Testis (tissue), 3 donors: ENCODE data around the gene SIGLECL1. TPM values are rescaled to one million over a fixed set of nuclear protein-coding genes. Genes with fewer than 3 reads are reported as not detected.

Source experiments
- DNase-seq: peaks from one replicate; pipeline ENCODE4 v3.0.0-alpha.2; 2019
- H3K27ac ChIP-seq, 2 donors: fragments of 200-600 bp; sonication (generic); one replicate each; pipeline ENCODE4 v1.5.1; 2019
- H3K27me3 ChIP-seq: fragments of 200-600 bp; sonication (generic); one replicate; pipeline ENCODE4 v1.5.1; 2019
- H3K36me3 ChIP-seq: fragments of 200-600 bp; sonication (generic); one replicate; pipeline ENCODE4 v1.5.1; 2017; ENCODE audit warnings: low read depth; ENCODE audit errors: missing control alignments
- H3K4me1 ChIP-seq: fragments of 200-600 bp; sonication (generic); one replicate; pipeline ENCODE4 v1.5.1; 2019
- H3K4me3 ChIP-seq, 2 donors: fragments of 200-600 bp; sonication (generic); one replicate each; pipeline ENCODE4 v1.5.1; 2017 to 2019
- H3K9me3 ChIP-seq: fragments of 200-600 bp; sonication (generic); one replicate; pipeline ENCODE4 v1.5.1; 2017
- CTCF ChIP-seq, 3 experiments: fragments of 450-650 bp in 2 of 3; fragments of 200-600 bp in 1 of 3; sonication (generic) in 1 of 3; IDR thresholded peaks; one replicate each; pipeline ENCODE4 v1.5.1; 2016 to 2019; ENCODE audit warnings: antibody characterized with exemption in 3 of 3, mild to moderate bottlenecking in 2 of 3, moderate library complexity in 1 of 3
- POLR2A ChIP-seq: fragments of 450-650 bp; IDR thresholded peaks from one replicate; pipeline ENCODE4 v1.6.1; 2017; ENCODE audit warnings: antibody characterized with exemption, mild to moderate bottlenecking, moderate library complexity
- WGBS, 2 donors: methylation state at CpG; one replicate each; pipeline ENCODE4 v1.1.5; 2018; 5-methylcytosine and 5-hydroxymethylcytosine counted together
- intact Hi-C: fragments of 100-400 bp; cut with DNase I; formaldehyde crosslinking; loops from one replicate; pipeline ENCODE4 v1.15.1; 2023; ENCODE audit warnings: low total_unique reads
- polyA plus RNA-seq: library from polyadenylated mRNA; stranded (reverse); fragments of 350-450 nt; fragmentation: Illumina TruSeq; extraction: RNeasy Lipid Tissue Mini Kit (QIAGEN cat#74804); gene quantifications from one replicate; pipeline ENCODE4 v1.2.3, GENCODE V29; 2014; ENCODE audit warnings: low read depth, low replicate concordance; ENCODE audit not compliant: insufficient read depth
- total RNA-seq, 2 donors: library from RNA; depleted of rRNA; stranded (reverse); fragments of >200 nt; gene quantifications; one replicate each; pipeline ENCODE4 v1.2.3, GENCODE V29; 2016

The SIGLECL1 gene
- total and polyA plus RNA-seq, 3 donors from 2014 or later = 18.7 to 103 (median 23.8) TPM

GRCh38 chr19:51256155-51256625 is 5.3 kb downstream of the SIGLECL1 start:
- DNase-seq = no peak
- intact Hi-C loops = no loop called here
- Histone ChIP-seq H3K4me1 (peaks cover 4% of the 10 kb centered on the region), H3K9me3 (no peaks in the 10 kb centered on the region), H3K36me3 (no peaks in the 10 kb centered on the region), H3K4me3 (no peak overlapping the region), H3K27me3 (no peaks in the 10 kb centered on the region), H3K27ac (no peak overlapping the region)
- 72 to 86% methylated on average over 2 of the region's 2 CpGs for WGBS, 2 donors
- TF ChIP-seq CTCF (IDR thresholded peaks at IDR 0.05) (no peak), POLR2A (no peak)

GRCh38 chr19:51257471-51257870 is 6.6 kb downstream of the SIGLECL1 start:
- Histone ChIP-seq H3K27me3 (no peaks in the 10 kb centered on the region), H3K4me1 (peaks cover 4% of the 10 kb centered on the region), H3K27ac (no peak overlapping the region), H3K9me3 (no peaks in the 10 kb centered on the region), H3K4me3 (no peak overlapping the region), H3K36me3 (no peaks in the 10 kb centered on the region)
- intact Hi-C loops = no loop called here
- TF ChIP-seq CTCF (IDR thresholded peaks at IDR 0.05) (no peak), POLR2A (no peak)
- DNase-seq = no peak
- 73 to 84% methylated on average over 2 of the region's 2 CpGs for WGBS, 2 donors

GRCh38 chr19:51258165-51259160 is 7.6 kb downstream of the SIGLECL1 start:
- 63 to 69% methylated on average over 6 of the region's 6 CpGs for WGBS, 2 donors
- intact Hi-C loops = no loop called here
- no peak for TF ChIP-seq CTCF (IDR thresholded peaks at IDR 0.05)
- TF ChIP-seq POLR2A = no peak
- Histone ChIP-seq H3K27ac (no peak overlapping the region), H3K4me3 (no peak overlapping the region), H3K27me3 (no peaks in the 10 kb centered on the region), H3K4me1 (peaks cover 4% of the 10 kb centered on the region), H3K36me3 (no peaks in the 10 kb centered on the region), H3K9me3 (no peaks in the 10 kb centered on the region)
- DNase-seq = no peak

GRCh38 chr19:51259348-51260245 is 8.7 kb downstream of the SIGLECL1 start:
- no peak overlapping the region for H3K4me3 ChIP-seq
- no peak overlapping the region for H3K27ac ChIP-seq
- TF ChIP-seq CTCF (IDR thresholded peaks at IDR 0.05) (peak; percentile 35 to 83 (median 75)), POLR2A (no peak)
- H3K4me1 ChIP-seq = peaks cover 4% of the 10 kb centered on the region
- H3K36me3 ChIP-seq = no peaks in the 10 kb centered on the region
- WGBS, 2 donors = 35 to 37% methylated on average over 5 of the region's 5 CpGs
- no peaks in the 10 kb centered on the region for H3K27me3 ChIP-seq
- intact Hi-C loops = no loop called here
- H3K9me3 ChIP-seq = no peaks in the 10 kb centered on the region
- peak; percentile 74 for DNase-seq
